Measurements from ENCODE around the gene THAP5. TPM values are rescaled to one million over a fixed set of nuclear protein-coding genes. Genes with fewer than 3 reads are reported as not detected.

Gene THAP5
- total and polyA plus RNA-seq, 4 donors: 8.5 to 41.3 (median 17.1) TPM

DNA sequence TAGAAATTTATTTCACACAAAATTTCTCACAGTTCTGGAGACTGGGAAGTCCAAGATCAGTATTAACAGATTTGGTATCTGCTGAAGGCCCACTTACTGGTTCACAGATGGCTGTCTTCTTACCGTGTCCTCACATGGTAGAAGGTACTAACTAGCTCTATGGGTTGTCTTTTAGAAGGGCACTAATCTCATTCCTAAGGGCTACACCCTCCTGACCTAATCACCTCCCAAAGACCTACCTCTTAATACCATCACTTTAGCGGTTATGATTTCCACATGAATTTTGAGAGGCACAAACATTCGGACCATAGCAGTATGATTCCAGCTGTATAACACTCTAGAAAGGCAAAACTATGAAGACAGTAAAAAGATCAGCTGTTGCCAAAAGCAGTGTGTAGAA is 51.6 kb downstream of the THAP5 start:
- TF ChIP-seq, protein P1, sequence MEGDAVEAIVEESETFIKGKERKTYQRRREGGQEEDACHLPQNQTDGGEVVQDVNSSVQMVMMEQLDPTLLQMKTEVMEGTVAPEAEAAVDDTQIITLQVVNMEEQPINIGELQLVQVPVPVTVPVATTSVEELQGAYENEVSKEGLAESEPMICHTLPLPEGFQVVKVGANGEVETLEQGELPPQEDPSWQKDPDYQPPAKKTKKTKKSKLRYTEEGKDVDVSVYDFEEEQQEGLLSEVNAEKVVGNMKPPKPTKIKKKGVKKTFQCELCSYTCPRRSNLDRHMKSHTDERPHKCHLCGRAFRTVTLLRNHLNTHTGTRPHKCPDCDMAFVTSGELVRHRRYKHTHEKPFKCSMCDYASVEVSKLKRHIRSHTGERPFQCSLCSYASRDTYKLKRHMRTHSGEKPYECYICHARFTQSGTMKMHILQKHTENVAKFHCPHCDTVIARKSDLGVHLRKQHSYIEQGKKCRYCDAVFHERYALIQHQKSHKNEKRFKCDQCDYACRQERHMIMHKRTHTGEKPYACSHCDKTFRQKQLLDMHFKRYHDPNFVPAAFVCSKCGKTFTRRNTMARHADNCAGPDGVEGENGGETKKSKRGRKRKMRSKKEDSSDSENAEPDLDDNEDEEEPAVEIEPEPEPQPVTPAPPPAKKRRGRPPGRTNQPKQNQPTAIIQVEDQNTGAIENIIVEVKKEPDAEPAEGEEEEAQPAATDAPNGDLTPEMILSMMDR (IDR thresholded peaks at IDR 0.05; ENCODE audit: control extremely low read depth, extremely low read depth): no peak
- H3K4me3 ChIP-seq: no peak overlapping the region
- no peak for ATAC-seq (ENCODE audit: insufficient read depth, low FRiP score)
- WGBS, 2 donors: 95 to 98% methylated on average over 3 of the region's 3 CpGs
- H3K36me3 ChIP-seq (ENCODE audit: control insufficient read depth in 4 of 4, insufficient read depth in 4 of 4, low read length in 4 of 4): peaks cover 5 to 22% (median 11%) of the 10 kb centered on the region in 4 donors
- H3K9me3 ChIP-seq (ENCODE audit: control insufficient read depth in 4 of 4, insufficient read depth in 3 of 4, low read length in 3 of 4): no peaks in the 10 kb centered on the region
- H3K4me1 ChIP-seq (ENCODE audit: control insufficient read depth in 5 of 5, insufficient read depth in 5 of 5, low read length in 5 of 5): peaks cover 0 to 20% (median 4%) of the 10 kb centered on the region in 5 donors
- no peak overlapping the region for H3K27ac ChIP-seq (ENCODE audit: low read depth in 1 of 2, low read length in 1 of 2)
- H3K27me3 ChIP-seq (ENCODE audit: control insufficient read depth in 3 of 3, insufficient read depth in 3 of 3, low read length in 2 of 3): no peaks in the 10 kb centered on the region
- no peak overlapping the region for H3K9ac ChIP-seq (ENCODE audit: insufficient read depth in 1 of 2, low read length in 2 of 2)
- DNase-seq: no peak

DNA sequence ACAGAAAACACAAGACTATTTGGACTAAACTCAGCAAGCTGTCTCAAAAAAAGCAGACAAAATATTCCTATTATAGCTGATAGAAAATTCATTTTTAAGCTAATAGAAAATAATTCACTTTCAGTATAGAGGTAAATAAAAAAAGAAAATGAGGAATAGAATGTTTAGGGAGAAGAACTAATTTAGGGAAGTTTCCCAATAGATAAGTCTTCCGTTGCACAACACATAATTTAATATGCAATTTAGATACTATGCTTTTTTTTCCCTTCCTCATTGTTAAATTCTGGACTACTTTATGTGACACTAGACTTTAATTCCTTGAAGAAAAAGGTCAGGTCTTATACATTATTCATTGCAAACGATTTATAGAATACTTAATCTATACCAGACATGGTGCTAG is 53.9 kb downstream of the THAP5 start:
- Histone ChIP-seq H3K27ac (ENCODE audit: low read depth in 1 of 2, low read length in 1 of 2) (no peak overlapping the region), H3K4me3 (no peak overlapping the region), H3K9me3 (ENCODE audit: control insufficient read depth in 4 of 4, insufficient read depth in 3 of 4, low read length in 3 of 4) (no peaks in the 10 kb centered on the region), H3K4me1 (ENCODE audit: control insufficient read depth in 5 of 5, insufficient read depth in 5 of 5, low read length in 5 of 5) (peaks cover 0 to 12% (median 4%) of the 10 kb centered on the region in 5 donors), H3K36me3 (ENCODE audit: control insufficient read depth in 4 of 4, insufficient read depth in 4 of 4, low read length in 4 of 4) (peaks cover 9 to 23% (median 20%) of the 10 kb centered on the region in 4 donors), H3K9ac (ENCODE audit: insufficient read depth in 1 of 2, low read length in 2 of 2) (no peak overlapping the region), H3K27me3 (ENCODE audit: control insufficient read depth in 3 of 3, insufficient read depth in 3 of 3, low read length in 2 of 3) (no peaks in the 10 kb centered on the region)
- DNase-seq: no peak
- TF ChIP-seq, protein P1 (IDR thresholded peaks at IDR 0.05; ENCODE audit: control extremely low read depth, extremely low read depth): no peak
- no peak for ATAC-seq (ENCODE audit: insufficient read depth, low FRiP score)
- WGBS, 2 donors: 48 to 77% methylated on average over 2 of the region's 2 CpGs

DNA sequence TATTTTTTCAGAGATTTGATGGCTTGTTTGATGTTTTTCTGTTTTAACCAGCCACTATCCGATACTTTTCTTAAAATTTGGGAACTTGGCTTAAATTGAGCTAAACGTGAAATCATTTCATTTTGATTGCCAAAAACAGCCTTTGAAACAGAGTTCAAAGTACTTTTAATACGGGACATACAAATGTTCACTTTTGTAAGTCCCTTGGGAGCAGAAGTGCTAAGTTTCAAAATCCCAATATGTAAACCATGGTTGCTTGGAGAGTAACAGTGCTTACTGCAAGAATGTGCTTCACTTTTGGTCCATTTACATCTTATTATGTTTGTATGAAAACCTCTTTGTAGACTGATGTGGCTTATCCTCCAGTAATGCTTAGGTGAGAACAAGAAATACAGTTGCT is 54.5 kb downstream of the THAP5 start:
- no peak overlapping the region for H3K27ac ChIP-seq (ENCODE audit: low read depth in 1 of 2, low read length in 1 of 2)
- no peaks in the 10 kb centered on the region for H3K27me3 ChIP-seq (ENCODE audit: control insufficient read depth in 3 of 3, insufficient read depth in 3 of 3, low read length in 2 of 3)
- H3K4me3 ChIP-seq: no peak overlapping the region
- peaks cover 11 to 23% (median 20%) of the 10 kb centered on the region in 4 donors for H3K36me3 ChIP-seq (ENCODE audit: control insufficient read depth in 4 of 4, insufficient read depth in 4 of 4, low read length in 4 of 4)
- H3K9me3 ChIP-seq (ENCODE audit: control insufficient read depth in 4 of 4, insufficient read depth in 3 of 4, low read length in 3 of 4): no peaks in the 10 kb centered on the region
- TF ChIP-seq, protein P1 (IDR thresholded peaks at IDR 0.05; ENCODE audit: control extremely low read depth, extremely low read depth): no peak
- peaks cover 0 to 9% (median 4%) of the 10 kb centered on the region in 5 donors for H3K4me1 ChIP-seq (ENCODE audit: control insufficient read depth in 5 of 5, insufficient read depth in 5 of 5, low read length in 5 of 5)
- DNase-seq (no peak), ATAC-seq (ENCODE audit: insufficient read depth, low FRiP score) (no peak)
- no peak overlapping the region for H3K9ac ChIP-seq (ENCODE audit: insufficient read depth in 1 of 2, low read length in 2 of 2)
- WGBS, 2 donors: 41 to 68% methylated on average over 3 of the region's 3 CpGs

Other genes with a start within 250 kb of the THAP5 start
- 10 to 100 TPM; 15.5 to 32.4 TPM for gene NRCAM, start 113.3 kb downstream of the THAP5 start, total RNA-seq
- 1 to 10 TPM; 2.5 to 6.4 TPM for gene NRCAM, start 113.3 kb downstream of the THAP5 start, polyA plus RNA-seq
- gene PNPLA8, start 43.6 kb downstream of the THAP5 start, total RNA-seq: 10 to 100 TPM; 24.6 to 49.7 TPM
- gene PNPLA8, start 43.6 kb downstream of the THAP5 start, polyA plus RNA-seq: 10 to 100 TPM; 14.2 to 26.3 TPM
- gene DNAJB9, start 168 bp upstream of the THAP5 start, total RNA-seq: 10 to 100 TPM; 24.8 to 40.0 TPM
- 10 to 100 TPM; 11.4 to 31.3 TPM for gene DNAJB9, start 168 bp upstream of the THAP5 start, polyA plus RNA-seq